HG02678 (cell line): ENCODE measurements around the gene GPRIN3.
A peak's percentile ranks its signal among the peaks of the same experiment; 100 is the strongest.
"Not testable (repeated sequence)": the region's sequence is repeated elsewhere in the genome, so short reads cannot be mapped to it uniquely, and the experiment has no call there.

Experiments used
- ATAC-seq: cut with Tn5 transposase; IDR thresholded peaks from one replicate; pipeline ENCODE4 v1.9.1; 2021; ENCODE audit warnings: mild to moderate bottlenecking, moderate library complexity; ENCODE audit not compliant: unreplicated experiment

The GPRIN3 gene

DNA sequence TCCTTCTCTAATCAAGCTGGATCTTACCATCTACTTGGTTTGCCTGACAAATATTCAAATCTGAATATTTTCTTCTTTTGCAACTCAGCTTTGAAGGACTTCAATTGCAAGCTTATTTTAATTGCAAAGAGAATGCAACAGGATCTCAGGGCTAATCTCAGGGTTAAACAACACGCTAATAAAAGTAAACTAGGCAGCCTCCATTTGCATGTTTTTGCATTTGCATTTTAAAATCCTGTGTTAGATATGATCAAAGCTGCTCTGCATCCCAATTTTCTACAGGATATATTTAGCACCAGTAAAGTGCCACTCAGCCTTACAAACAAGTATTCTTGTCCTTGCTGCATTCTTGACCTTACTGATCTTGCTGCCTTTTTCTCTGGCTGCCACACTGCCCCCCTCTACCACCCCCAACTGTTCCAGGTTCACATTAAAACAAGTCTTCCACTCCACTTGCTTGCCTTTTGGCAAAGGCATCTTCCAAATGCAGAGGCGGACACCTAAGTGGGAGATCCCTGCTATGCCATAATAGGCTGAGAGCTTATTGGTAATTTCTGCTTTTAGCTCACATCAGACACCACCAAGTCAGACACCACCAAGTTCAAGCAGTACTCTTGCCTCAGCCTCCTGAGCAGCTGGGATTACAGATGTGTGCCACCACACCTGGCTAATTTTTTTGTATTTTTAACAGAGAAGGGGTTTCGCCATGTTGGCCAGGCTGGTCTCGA lies 48.1 kb downstream of the GPRIN3 start:
- ATAC-seq = no peak

- no peak for ATAC-seq
These were observed 49.1 kb downstream of the GPRIN3 start for GRCh38 chr4:89258506-89258905.

GRCh38 chr4:89257376-89257775 lies 50.2 kb downstream of the GPRIN3 start:
- ATAC-seq = no peak

- no peak for ATAC-seq
These were observed 51.3 kb downstream of the GPRIN3 start for GRCh38 chr4:89256203-89256800.

GRCh38 chr4:89254847-89255246 lies 52.8 kb downstream of the GPRIN3 start:
- ATAC-seq = peak; percentile 57

GRCh38 chr4:89254347-89254746 lies 53.3 kb downstream of the GPRIN3 start:
- ATAC-seq = not testable (repeated sequence)

DNA sequence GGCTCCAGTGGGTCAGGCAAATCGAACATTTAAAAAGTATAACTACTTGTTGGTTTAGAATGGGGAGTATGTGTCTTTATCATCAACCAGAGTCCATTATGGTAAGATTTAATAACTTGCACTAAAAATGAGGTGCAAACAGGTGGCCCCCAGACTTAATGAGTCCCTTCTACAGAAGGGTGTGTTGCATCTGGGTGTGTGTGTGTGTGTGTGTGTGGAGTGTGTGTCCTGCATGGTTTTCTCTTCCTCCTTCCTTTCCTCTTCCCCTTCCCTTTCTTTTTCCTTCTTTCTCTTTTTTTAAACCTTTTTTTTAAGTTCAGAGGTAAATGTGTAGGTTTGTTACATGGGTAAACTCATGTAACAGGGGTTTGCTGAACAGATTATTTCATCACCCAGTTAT lies 53.7 kb downstream of the GPRIN3 start:
- no peak for ATAC-seq

GRCh38 chr4:89253311-89253710 lies 54.3 kb downstream of the GPRIN3 start:
- no peak for ATAC-seq

- no peak for ATAC-seq
These were observed 56.2 kb downstream of the GPRIN3 start for GRCh38 chr4:89251396-89251795.

DNA sequence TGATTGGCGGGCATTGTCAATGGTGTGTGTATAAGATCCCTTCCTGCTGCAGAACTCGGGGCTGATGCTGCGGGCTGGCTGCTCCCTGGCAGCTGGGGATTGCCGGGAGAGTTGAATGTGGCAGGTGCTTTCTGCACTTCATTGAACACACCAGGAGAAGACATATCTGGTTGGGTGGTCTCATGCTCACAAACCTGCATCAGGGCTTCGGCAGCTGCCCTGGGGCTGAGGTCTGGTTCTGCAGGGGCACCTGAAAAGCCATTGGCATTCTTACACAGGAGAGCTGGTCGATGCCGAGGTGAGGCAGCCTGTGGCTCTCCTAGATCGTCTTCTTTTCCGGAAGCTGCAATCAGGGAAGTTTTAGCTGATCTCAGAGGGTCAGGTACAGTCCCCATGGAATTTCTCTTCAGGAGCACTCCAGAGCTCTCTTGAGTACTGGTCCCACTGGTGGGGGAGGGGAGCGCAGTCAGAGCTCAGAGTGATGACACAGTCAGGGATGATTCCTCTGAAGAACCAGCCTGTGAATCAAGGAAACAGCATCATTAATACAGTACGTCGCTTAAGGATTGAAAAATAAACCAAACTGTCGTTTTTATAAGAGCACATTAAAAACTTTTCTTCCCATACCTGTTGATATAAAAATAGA lies 57.8 kb downstream of the GPRIN3 start:
- no peak for ATAC-seq

DNA sequence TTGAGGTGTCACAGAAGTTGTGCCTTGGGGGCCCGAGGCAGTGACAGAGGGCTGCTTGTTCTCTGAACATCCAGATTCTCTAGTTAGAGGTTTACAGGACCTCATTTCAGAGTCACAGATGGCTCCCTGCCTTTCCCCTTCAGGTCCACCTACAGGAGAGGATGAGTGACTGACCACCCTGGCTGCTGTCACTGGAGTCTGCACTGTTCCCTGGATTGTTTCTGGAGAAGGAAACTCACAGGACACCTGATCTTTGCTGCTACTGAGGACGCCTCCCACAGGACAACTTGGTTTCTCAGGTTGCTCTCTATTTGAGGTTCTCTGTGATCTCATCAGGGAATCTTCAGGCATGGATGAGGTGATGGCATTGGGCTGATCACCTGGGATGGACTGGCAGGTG lies 58.3 kb downstream of the GPRIN3 start:
- no peak for ATAC-seq

DNA sequence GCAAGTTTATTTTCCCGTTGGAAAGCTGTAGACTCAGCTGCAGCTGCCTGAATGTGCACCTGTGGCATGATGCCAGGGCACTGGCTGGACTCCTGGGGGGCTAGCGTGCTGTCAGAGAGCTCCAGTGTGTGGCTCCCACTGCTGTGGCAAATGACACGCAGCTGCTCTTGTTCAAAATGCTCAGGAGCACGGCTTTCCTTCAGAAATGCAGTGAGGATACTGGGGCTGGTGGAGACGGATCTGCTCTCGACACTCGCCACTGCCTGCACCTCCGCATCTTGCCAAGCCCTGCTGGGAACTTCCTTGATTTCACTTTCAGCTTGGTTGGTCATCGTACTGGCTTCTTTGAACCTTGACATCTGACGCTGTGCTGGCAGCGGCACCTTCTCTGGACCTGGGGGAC lies 58.7 kb downstream of the GPRIN3 start:
- no peak for ATAC-seq

- no peak for ATAC-seq
These were observed 59.6 kb downstream of the GPRIN3 start for GRCh38 chr4:89247951-89248350.

DNA sequence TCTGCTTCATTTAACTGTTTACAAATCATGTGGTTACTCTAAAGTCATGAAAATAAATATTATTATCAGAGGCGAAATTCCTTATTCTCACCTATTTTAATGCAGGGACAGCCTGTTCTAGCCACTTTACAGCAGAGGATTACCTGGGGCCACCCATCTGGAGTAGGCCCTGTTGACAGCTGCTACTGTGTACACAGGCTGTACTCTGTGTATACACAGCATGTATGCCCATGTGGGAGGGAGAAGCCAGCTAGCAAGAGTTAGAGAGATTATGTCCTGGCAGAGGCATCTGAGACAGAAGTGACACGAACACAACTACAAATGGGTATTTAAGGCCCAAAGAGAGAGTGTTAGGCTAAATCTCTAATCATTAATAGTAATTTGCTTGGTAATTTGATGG lies 62.1 kb downstream of the GPRIN3 start:
- ATAC-seq = no peak

DNA sequence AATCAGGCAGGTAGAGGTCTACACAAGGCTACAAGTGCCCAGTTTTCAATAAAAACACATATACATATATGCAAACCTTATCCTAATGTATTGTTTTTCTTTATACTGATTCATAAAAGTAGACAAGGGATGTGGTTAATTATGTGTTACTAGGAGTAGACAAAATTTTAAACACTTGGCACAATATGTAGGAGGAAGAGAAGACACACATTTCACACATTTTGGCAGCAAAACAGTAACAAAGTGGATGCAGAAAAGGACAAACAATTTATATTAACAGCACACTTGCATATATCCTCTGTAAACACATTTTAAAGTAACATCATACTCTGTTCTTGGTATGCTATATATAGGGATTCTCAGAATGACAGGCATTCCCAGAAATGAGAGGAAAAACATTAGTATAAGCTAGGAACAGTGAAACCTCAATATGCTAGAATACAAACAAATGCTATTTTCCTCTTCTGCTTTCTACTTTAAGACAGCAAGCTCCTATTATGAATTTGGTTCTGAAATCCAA lies 63.8 kb downstream of the GPRIN3 start:
- ATAC-seq = no peak

DNA sequence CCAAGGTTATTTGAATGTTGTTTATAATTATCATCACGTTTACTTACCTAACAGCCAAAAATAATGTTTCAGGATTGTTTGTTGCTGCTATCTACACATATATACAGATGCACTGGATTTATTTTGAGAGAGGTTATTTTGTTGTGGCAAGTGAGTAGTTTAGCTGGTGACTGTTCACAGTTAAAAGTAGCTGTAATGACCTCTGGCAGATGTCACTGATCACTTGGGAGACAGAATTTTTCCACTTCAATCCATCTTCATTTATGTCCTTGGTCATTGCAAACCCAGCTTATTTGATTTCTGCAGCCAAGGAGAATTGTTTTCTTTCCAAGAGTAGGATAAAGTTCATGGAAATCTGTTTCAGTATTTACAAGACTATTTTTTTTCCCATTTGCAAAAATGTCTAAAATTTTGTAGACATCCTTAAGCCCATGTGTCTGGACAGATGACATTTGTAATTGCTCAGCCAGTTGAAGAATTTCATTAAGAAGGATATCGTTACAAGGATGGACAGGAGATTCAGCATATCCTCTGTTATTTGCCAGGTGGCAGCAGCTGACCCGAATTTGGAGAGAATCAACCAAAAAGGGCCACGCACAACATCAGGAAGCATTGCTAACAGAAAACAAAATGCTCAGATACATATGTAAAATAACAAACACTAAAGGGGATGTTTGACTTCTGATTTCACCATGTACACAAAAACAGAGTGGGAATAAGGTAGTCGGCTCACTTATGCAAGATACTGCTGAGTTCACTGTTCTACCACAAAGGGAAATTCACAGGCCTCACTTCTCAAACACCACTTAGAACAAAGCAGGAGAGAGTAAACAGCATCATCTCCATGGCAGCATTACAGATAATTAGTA lies 64.5 kb downstream of the GPRIN3 start:
- ATAC-seq = no peak

GRCh38 chr4:89242216-89242615 lies 65.4 kb downstream of the GPRIN3 start:
- no peak for ATAC-seq

DNA sequence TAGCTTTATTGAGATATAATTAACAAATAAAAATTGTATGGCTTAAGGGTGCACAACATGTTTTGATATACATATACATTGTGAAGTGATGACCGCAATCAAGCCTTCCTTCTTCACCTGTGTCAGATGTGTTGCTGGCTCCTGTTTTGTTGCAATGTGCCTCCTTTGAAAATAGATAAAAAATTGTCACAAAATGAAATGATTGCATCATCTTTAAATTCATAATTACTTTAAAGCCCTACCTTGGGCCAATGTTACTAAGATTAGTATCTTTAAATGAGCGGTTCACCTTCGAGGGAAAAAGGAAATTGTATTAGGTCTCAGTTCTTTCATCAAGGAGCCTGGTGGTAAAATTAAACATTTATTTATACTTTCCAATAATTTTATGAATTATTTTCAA lies 77.3 kb downstream of the GPRIN3 start:
- no peak for ATAC-seq

- ATAC-seq = peak; percentile 98
These were observed 80.7 kb downstream of the GPRIN3 start for GRCh38 chr4:89226665-89227574.

DNA sequence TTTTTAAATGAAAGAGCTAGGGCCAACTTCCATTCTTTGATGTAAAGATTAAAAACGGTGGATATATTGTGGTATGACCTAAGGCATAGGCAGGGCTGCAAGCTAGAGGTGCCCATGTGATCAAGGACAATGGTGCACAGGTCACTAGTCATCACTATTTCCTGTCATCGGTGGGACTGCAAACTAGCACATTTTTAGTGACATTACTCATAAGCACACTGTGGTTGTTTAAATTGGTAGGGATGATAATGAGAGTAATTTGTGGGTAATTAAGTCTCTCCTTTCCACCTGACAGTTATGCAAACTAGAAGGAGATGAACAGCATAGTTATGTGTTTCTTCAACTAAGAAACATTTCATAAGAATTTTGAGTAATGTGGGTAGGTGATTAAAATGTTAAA lies 85.4 kb downstream of the GPRIN3 start:
- no peak for ATAC-seq
